PFSK-1 (cell line): ENCODE data around the gene AANAT.

Source experiments
- POLR2AphosphoS5 ChIP-seq: IDR thresholded peaks from 2 replicates; pipeline ENCODE4 v1.6.1; 2012; ENCODE audit warnings: low read depth, mild to moderate bottlenecking, control low read depth, low read length, moderate library complexity
- REST ChIP-seq, 2 experiments: IDR thresholded peaks; 2 replicates each; pipeline versions ENCODE4 v1.6.1 to v1.8.0; 2011 to 2012; ENCODE audit warnings: low read depth in 2 of 2, low read length in 2 of 2, control low read depth in 1 of 2, inconsistent platforms in 1 of 2, mild to moderate bottlenecking in 1 of 2, moderate library complexity in 1 of 2; ENCODE audit not compliant: insufficient read depth in 1 of 2

DNA sequence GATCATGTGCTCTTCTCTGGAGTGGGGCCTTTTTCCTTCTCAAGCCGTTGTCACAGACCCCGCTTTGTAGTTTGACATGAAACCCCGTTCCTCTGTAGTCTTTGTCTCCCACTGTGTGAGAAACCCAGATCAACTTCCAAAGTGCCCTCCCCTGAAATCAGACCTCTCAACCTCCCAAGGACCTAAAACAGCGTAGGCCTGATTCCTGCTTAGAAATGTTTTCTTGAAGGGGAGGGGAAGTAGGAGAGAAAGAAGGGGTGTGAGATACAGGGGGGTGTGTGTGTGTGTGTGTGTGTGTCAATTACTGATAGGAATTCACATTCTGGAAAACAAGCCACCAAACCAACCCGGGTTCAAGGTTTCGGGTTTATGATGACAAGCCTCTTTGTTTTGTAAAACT lies 15.9 kb upstream of the AANAT start:
- TF ChIP-seq REST (IDR thresholded peaks at IDR 0.05; ENCODE audit: insufficient read depth in 1 of 2, low read depth in 2 of 2, low read length in 2 of 2) (no peak), POLR2AphosphoS5 (no peak)
